ENCODE measurements around the gene FAS.
"Not testable (repeated sequence)": the region's sequence is repeated elsewhere in the genome, so short reads cannot be mapped to it uniquely, and the experiment has no call there.

The FAS gene

DNA sequence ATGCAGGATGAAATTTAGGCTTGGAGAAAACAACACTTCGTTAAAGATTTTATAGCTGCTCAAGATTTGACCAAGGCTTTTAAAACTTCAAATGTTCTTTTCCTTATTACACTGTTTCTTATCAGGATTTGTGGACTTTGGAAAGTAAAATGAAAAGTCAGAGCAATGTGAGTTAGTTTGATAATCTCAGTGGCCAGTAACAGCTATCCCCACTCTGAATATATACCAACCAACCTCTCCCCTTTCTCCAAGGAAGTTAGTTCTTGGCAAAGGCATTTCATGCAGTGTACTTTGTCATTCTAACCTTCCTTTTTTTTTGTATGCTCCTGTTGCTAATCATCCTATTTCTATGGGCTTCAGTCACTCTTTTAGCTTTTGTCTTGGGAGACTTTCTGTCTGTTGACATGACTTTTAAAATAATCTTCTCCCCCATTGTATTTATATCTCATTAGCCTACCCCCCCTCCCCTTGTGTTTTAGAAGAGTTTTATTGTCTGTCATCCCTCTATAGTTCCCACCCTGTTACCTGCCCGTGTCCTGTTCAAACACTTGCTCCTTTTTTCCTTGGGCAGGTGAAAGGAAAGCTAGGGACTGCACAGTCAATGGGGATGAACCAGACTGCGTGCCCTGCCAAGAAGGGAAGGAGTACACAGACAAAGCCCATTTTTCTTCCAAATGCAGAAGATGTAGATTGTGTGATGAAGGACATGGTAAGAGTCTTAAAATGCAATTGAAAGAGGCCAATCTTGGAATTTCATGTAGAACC, 16.7 kb downstream of the FAS start:
- TF ChIP-seq, protein P1, sequence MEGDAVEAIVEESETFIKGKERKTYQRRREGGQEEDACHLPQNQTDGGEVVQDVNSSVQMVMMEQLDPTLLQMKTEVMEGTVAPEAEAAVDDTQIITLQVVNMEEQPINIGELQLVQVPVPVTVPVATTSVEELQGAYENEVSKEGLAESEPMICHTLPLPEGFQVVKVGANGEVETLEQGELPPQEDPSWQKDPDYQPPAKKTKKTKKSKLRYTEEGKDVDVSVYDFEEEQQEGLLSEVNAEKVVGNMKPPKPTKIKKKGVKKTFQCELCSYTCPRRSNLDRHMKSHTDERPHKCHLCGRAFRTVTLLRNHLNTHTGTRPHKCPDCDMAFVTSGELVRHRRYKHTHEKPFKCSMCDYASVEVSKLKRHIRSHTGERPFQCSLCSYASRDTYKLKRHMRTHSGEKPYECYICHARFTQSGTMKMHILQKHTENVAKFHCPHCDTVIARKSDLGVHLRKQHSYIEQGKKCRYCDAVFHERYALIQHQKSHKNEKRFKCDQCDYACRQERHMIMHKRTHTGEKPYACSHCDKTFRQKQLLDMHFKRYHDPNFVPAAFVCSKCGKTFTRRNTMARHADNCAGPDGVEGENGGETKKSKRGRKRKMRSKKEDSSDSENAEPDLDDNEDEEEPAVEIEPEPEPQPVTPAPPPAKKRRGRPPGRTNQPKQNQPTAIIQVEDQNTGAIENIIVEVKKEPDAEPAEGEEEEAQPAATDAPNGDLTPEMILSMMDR (IDR thresholded peaks at IDR 0.05; ENCODE audit: low read depth, low read length): no peak
- no peak for DNase-seq (ENCODE audit: low read depth in 2 of 2)
- H3K4me3 ChIP-seq (replicated peaks in 1 of 2; ENCODE audit: low read depth in 2 of 2, low read length in 2 of 2): no peak overlapping the region

DNA sequence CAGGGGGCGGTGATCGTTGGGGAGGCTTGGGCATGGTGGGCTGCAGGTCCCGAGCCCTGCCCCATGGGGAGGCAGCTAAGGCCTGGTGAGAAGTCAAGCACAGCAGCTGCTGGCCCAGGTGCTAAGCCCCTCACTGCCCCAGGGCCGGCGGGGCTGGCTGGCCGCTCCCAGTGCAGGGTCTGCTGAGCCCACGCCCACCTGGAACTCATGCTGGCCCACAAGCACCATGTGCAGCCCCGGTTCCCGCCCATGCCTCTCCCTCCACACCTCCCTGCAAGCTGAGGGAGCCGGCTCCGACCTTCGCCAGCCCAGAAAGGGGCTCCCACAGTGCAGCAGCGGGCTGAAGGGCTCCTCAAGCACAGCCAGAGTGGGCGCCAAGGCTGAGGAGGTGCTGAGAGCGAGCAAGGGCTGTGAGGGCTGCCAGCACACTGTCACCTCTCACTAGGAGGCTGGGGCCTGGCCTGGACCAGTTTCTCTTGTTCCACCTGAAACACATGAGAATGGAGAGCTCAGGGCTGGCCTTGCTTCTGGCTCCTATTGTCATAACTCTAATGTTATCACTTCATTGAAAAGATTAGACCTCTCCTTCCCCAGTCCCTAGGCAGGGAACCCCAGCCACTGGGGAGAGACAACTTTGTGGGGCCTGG, 28.2 kb downstream of the FAS start:
- not testable (repeated sequence) for H3K4me3 ChIP-seq (replicated peaks in 1 of 2; ENCODE audit: low read depth in 2 of 2, low read length in 2 of 2); DNase-seq (ENCODE audit: low read depth in 2 of 2)

DNA sequence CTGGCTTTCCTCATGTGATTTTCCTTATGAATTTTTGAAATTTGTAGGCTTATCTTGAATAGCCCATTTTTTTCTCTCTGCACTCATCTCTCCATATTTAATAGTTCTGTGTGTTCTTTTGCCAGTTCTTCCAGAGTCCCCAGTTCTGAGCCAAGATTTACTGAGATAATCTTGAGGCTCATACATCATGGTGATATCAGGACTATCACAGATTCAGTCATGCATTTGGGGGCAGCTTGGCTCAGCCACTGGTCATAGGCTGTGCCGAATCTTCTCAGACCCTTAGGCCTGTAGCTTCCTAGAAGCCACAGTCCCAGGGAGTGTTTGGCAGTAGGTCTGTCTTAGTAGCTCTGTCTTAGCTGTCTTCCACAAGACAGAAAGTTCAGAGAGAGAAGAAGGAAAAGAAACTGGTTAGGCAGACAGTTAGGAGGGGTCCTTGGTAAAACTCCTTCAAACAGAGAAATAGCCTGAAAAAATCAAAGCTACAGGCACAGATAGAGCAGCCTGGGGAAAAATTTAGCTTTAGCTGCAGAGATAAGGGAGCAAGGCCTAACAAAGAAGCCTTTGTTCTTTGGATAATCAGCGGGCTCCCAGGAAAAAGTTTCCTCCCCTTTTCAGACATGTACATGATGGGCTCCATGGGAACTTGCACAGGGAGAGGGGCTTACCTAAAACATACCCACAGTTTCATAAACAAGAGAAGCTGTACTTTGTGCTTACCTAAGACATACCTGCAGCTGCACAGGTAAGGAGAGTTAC, 29.1 kb downstream of the FAS start:
- TF ChIP-seq, protein P1 (IDR thresholded peaks at IDR 0.05; ENCODE audit: low read depth, low read length): no peak
- no peak overlapping the region for H3K4me3 ChIP-seq (replicated peaks in 1 of 2; ENCODE audit: low read depth in 2 of 2, low read length in 2 of 2)
- DNase-seq (ENCODE audit: low read depth in 2 of 2): no peak

DNA sequence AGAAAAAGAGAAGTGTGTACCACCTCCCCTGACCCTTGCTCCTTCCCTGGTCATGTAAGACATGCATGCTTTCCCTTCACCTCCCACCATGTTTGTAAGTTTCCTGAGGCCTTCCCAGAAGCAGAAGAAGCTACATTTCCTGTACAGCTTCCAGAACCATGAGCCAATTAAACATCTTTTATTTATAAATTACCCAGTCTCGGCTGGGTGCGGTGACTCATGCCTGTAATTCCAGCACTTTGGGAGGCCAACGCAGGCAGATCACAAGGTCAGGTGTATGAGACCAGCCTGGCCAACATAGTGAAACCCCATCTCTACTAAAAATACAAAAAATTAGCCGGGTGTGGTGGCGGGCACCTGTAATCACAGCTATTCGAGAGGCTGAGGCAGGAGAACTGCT, 30.9 kb downstream of the FAS start:
- not testable (repeated sequence) for H3K4me3 ChIP-seq (replicated peaks in 1 of 2; ENCODE audit: low read depth in 2 of 2, low read length in 2 of 2)
- peak in 1 of 2 donors; percentile 36 for DNase-seq (ENCODE audit: low read depth in 2 of 2)

DNA sequence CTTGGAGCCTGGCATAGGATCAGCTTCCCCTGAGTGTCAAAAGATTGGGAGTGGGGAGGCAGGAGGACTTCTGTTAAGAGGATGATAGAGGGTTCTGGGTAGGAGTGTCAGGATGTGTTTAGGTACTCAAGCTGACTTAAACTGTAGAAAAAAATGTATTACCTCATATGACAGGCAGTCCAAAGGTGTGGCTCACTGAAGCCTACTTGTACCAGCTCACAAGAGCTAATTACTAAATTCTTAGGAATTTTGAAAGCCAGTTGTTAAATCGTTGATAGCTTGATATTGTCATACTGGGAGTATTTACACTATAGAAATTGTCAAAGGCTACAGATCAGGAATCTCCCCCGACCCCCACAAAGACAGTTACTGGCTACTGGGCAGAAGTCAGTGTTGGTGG, 32.1 kb downstream of the FAS start:
- DNase-seq (ENCODE audit: low read depth in 2 of 2): no peak
- TF ChIP-seq, protein P1 (IDR thresholded peaks at IDR 0.05; ENCODE audit: low read depth, low read length): no peak
- no peak overlapping the region for H3K4me3 ChIP-seq (replicated peaks in 1 of 2; ENCODE audit: low read depth in 2 of 2, low read length in 2 of 2)

DNA sequence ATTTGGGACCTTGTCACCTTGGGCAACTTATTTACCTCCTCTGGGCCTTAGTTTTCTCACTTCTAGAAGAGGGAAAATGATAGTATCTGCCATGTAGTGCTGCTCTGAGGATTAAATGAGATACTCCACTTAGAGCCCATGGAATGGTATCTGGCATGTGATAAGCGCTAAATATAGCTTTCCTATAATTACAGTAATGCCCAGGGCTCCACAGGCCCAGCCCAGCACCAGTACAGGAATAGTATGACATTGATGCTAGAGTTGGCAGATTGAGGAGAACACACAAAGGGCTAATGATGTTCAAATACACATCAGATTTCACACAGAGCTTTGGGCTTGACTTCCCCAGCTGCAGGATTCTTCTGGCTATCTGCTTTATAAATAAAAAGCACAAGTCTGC, 34.9 kb downstream of the FAS start:
- TF ChIP-seq, protein P1 (IDR thresholded peaks at IDR 0.05; ENCODE audit: low read depth, low read length): no peak
- no peak overlapping the region for H3K4me3 ChIP-seq (replicated peaks in 1 of 2; ENCODE audit: low read depth in 2 of 2, low read length in 2 of 2)
- DNase-seq (ENCODE audit: low read depth in 2 of 2): no peak

DNA sequence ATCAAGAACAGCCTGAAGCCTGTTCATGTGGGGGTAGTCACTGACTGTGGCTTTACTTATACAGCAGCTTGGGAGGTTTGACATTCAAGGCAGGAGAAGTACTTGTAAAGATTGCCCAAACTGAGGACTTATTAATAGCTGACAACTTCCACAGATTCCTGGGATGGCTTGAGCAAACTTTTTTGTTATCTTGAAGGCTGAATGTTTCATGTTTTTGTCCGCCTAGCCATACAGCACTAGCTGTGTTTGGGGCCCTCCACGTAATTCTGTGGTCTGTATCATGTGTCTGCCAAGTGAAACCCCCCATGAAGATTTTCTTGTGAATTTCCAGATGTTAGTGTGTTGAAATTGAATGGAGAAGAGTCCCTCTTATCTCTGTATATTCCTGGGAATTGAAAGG, 38.6 kb downstream of the FAS start:
- H3K4me3 ChIP-seq (replicated peaks in 1 of 2; ENCODE audit: low read depth in 2 of 2, low read length in 2 of 2): no peak overlapping the region
- DNase-seq (ENCODE audit: low read depth in 2 of 2): peak in 1 of 2 donors; percentile 75
- TF ChIP-seq, protein P1 (IDR thresholded peaks at IDR 0.05; ENCODE audit: low read depth, low read length): no peak

Data from cardiac fibroblast (primary cell).